NCI-H2107 (cell line): ENCODE measurements around the gene ITPR2.
"Not testable (repeated sequence)": the region's sequence is repeated elsewhere in the genome, so short reads cannot be mapped to it uniquely, and the experiment has no call there.

Experiments used
- DNase-seq: peaks from one replicate; lab custom pipeline; 2025; lab: John Stamatoyannopoulos, UW

ITPR2 gene

DNA sequence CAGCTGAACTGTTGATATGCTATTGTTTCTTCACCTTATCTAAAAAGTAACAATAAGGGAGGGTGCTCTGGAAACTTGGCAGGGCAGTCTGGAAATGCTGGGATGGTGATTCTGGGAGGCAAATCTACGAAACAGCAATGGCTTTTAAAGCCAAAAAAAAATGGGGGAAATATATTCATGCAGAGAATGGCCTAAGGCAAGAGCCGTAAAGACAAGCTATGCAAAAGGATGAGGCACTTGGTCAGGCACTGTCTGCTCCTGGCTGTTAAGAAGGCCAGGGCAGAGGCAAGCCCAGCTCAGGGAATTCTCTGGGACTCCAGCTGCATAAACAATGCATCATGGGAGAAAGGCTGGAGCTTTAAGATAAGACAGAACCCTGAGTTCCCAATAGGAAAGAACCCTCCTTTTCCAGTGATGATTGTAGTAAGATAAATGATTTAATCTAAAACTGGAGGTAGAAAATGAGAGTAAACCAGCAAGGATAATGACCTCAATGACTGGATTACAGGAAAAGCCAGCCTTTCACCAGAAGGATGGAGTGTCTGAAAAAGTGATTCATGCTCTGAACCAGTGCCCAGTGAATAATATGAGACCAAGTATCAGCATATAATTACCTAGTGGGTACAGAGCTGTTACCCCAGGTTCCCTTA is 46.0 kb downstream of the ITPR2 start:
- DNase-seq = no peak

DNA sequence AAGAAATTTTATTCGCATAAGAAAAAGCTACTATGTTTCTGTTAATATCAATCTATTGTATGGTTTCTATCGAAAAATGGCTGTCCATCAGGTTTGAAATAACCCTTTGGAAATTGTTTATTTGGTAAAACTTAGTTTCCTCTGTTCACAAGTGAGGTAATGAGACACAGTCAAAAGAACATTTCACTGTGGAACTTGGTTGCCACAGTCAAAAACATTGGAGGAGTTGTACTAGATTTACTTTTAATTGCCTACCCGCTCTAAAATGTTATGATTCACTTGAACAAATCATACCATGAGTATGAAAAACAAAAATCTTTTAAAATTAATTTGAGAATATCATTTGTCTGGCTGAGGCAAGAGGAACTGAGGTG is 46.5 kb downstream of the ITPR2 start:
- DNase-seq = no peak

DNA sequence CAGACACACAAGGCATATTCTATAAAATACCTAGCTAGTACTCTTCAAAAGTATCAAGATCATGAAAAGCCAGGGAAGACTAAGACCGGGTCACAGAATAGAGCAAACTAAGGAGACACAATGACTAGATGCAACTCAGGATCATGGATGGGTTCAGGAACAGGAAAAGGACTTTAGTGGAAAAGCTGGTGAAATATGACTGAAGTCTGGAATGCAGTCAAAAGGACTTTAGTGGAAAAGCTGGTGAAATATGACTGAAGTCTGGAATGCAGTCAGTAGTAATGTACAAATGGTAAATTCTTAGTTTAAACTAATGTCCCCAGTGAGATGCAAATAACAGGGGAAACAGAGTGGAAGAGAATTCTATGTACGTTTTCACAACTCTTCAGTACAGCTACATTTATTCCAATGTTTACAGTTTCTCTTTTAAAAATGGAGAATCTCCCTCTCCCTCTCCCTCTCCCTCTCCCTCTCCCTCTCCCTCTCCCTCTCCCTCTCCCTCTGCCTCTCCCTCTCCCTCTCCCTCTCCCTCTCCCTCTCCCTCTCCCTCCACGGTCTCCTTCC is 49.1 kb downstream of the ITPR2 start:
- not testable (repeated sequence) for DNase-seq

DNA sequence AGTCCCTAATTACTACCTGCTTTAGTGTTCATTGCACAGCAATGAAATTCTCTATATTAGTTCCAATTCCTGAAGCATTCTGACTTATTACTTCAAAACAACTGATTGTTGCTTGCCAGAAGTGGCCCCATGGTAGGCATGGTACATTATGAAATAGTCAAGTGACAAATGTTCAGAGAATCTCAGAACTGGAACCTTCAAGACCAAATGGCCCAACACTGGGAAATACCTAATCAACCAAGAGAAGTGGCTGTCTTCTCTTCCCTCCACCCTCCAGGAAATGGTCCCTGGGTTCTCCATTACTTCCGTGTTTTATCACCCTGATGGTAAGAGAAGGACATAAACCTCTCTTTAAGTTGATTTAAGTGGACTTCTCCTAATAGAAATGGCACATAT is 49.9 kb downstream of the ITPR2 start:
- DNase-seq = no peak

DNA sequence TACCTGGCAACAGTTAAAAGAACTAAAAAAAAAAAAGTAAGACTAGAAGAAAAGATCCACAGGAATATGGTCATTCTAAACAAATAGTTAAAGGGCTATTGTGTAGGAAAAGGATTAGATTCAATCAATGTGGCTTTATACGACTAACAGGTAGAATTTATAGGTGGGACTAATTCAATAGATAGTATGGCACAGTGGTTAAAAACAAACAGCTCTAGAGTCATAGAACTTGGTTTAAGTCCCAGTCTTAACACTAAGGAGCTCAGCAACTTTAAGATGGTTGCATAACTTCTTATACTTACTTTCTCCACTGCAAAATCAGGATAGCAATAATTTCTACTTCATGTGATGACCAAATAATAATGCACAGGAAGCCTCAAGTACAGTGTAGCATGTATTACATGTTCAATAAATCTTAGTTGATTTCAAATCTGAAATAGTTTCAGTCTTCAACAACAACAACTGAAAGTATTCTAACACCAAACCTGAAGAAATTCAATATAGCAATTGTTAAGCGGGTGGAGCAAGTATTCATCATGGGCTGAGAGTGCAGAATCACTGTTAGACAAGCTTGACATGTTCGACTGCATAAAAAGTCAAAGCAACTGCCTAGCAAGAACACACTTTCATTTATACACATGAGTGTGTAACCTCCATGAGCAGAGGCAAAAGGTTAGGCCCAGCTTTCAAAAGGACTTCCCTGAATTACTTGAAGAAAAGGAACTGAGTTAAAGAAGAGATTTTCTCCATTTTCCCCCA is 50.4 kb downstream of the ITPR2 start:
- no peak for DNase-seq

DNA sequence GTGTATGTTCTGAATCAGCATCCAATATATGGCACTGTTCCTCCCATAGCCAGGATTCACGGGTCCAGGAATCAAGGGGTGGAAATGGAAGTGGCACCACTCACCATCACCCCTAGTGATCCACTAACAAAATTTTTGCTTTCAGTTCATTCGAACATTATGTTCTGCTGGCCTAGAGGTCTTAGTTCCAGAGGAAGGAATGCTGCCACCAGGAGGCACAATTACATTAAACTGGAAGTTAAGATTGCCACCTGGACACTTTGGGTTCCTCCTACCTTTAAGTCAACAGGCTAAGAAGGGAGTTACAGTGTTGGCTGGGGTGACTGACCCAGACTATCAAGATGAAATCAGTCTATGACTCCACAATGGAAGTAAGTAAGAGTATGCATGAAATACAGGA is 52.3 kb downstream of the ITPR2 start:
- not testable (repeated sequence) for DNase-seq

DNA sequence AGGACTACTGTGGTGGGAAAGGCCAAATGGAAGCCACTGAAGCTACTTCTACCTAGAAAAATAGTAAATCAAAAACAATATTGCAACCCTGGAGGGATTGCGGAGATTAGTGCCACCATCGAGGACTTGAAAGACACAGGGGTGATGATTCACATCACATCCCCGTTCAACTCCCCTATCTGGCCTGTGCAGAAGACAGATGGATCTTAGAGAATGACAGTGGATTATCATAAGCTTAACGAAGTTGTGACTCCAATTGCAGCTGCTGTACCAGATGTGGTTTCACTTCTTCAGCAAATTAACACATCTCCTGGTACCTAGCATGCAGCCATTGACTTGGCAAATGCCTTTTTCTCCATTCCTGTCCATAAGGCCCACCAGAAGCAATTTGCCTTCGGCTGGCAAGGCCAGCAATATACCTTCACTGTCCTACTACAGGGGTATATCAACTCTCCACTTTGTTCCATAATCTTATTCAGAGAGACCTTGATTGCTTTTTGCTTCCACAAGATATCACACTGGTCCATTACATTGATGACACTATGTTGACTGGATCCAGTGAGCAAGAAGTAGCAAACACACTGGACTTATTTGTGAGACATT is 54.7 kb downstream of the ITPR2 start:
- DNase-seq = not testable (repeated sequence)

DNA sequence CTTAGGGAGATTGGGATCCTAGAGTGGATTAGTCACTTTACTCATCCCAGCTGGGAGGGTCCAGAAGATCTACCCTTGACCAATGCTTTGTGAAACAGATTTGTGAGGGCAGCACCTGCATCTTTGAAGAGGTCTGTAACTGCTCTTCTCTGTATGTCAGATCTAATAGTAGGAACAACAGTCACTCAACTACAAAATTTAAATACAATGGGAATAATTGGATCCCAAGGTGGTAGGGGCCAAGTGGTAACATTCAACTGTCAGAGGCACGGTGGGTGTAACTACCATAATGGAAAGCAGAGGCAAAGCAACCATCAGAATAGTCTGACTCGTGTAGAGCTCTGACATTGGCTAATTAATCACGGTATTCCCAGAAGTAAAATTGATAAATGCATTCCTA is 55.8 kb downstream of the ITPR2 start:
- no peak for DNase-seq

DNA sequence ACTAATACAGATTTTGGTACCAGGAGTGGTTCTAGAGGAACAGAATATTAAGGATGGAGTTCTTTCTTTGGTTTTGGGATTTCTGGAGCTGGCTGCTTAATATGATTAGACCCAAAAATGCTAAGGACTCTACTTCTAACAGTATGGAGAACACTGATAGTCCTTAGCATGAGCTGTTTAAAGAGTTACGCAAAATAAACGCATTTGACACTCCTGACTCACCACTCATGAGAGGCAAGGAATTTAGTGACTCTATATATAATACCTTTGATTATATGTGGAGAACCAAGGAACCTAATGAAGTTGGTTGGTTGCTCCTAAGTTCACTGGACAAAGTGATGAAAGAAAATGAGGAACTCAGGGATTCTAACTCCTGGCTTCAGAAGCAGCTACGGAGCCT is 57.0 kb downstream of the ITPR2 start:
- not testable (repeated sequence) for DNase-seq

DNA sequence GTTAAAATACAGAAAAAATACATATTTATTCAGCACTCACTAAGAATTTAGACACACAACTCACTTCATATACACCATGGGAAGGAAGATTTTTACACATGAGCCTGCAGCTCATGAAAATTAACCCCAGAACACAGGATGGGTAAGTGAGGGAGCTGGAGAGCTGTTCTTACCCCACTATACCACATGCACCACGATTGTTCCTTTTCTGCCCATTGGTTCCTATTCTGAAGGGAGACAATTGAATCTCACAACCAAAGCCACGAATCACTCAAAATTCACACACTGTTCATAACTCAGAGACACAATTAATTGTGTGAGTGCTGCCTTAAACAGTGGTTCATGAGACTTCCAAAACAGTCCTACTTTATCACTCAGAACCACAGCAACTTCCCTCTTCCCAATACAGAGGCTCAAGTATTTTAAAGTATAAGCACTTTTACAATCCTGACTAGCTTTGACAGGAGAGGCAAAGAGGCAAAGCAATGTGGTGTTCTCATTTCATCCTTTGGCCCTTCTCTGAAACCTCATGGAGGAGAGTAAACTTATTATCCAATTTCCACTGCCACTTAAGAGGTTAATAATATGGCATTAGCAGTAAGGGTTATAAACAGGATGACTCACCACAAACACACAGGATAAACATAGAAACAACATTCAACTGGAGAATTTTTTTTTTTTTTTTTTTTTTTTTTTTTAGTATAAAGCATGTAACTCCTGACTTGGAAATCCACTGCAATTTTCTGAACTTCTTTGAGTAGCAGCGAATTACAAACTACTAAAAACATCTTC is 59.5 kb downstream of the ITPR2 start:
- no peak for DNase-seq

DNA sequence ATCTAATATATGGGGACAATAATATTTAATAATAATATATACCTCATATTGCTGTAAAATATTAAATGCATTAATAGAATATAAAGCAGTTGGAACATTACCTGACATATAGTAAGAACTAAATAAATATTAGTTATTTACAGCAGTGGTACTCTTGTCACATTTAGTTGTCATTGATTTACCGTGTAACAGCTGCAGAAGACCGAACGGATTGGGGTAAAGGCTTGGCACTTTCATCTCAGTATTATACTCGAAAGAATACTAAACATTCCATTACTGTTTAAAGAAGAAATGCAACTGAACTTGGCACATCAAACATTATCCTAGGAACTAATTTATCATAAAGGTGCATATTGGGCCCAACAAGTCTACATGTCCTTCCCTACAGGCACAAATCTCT is 61.1 kb downstream of the ITPR2 start:
- no peak for DNase-seq

DNA sequence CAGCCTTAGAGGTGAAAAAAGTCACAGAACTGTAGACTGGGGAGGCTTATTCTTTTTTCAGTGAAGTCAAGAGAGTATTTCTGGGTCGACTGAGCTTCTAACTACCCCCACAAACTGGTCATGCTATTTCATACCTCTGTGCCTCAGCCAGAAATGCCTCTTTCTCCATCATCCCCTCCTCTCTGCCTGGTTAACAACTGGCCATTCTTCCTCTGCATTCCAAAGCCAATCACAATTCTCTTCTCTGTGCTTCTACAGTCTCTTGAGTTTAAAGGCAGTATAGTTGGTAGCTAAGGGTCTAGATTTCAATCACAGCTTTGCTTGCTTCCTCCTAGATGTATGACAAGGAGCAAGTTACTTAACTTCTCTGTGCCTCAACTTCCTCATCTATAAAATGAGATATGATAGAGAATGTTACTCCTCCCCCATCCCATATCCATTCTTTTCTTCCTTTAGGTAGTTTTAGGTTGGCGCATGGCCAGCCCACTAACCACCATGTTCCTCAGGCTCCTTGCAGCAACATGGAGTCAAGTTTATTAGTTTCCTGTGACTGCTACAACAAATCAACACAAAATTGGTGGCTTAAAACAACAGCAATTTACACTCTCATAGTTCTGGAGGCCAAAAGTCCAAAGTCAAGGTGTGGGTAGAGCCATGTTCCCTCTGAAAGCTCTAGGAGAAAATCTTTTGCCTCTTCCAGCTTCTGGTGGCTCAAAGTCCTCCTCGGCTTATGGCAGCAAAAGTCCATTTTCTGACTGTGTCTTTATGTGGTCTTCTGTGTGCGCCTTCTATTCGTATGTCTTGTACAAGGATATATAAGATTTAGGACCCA is 62.5 kb downstream of the ITPR2 start:
- DNase-seq = no peak

DNA sequence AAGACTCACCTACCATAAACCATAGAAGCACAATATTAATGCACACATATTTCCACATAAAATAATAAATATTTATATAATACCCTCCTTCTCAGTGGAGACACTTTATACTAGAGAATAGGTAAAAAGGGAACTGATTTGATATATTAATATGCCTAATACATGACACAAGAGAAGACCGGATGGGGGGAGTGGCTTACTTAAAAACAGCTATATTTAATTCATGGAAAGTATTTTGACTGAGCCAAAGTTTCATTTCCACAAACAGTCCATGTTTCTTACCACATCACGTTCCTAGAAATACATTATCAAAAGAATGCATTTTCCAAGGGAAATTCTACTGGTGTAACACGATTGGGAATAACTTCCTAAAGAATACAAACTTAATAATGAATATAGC is 63.4 kb downstream of the ITPR2 start:
- no peak for DNase-seq

DNA sequence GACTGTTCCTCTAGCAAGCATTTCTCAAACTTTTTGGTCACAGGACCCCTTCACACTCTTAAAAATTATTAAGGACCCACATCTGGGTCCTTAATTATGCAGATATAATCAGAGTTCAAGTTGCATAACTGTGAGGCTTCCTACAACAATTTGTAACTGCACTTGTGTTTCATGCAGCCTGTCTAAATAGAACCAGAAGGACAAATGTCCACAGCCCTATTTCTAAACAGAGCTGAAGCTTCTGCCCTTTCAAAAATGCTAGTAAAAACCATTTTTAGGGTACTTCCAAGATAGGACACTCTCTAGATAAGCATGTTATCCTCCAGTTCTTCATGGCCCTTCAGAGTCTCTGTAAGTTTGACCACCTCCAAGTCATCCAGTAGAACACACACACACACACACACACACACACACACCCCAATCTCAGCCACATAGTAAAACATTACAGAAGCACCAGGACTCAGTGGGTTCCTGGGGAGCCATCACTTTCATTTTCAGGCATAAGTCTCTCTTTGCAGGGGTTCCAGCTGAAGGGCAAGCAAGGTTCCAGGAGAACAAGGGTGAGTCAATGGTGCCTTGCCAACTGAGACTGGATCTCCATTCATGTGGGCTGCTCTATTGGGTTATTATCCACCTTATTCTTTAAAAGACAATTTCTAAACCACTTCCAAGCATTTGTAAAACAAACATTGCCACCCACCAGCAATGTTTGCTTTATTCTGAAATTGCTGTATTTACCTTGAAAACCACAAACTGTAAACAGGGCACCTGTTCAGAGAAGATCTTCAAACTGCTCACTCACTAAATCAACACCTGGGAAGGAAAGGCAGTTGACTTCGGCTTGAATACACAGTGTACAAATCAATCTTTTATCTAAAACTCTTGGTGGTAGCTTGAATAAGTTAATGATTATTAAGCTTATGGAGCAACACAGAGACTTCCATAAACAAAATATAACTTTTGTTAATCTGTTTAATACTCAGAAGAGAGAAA is 64.1 kb downstream of the ITPR2 start:
- no peak for DNase-seq

DNA sequence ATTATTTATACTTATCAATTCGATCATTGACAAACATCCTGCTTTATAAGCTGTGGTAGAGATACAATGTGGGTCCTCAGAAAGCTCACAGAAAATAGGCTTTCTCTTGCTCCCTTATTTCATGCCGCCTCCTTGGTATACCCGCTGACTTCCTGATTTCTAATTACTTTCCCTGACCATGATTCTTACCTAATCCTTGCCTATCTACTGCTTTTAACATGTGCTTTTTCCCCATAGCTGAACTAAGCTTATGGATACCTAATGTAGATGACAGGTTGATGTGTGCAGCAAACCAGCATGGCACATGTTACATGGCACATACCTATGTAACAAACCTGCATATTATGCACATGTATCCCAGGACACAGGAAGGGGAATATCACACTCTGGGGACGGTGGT is 65.1 kb downstream of the ITPR2 start:
- DNase-seq = no peak

DNA sequence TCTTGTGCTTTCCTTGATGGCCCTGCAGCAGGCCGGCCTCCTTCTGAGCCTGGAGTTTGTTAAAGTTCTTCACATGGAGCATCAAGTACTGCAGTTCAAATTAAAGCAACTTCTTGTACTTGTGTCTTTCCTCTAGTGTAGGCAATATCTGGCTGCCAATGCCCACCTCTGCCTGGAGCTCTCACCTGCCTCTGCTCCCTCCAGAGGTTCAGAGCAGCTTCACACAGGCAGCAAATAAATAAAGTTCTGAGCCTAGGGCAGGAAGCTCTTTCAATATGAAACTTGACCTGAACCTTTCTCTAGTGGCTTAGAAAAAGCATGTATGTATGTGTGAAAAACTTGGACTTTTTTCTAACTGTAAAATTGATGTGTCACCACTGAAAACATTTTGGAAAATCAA is 65.9 kb downstream of the ITPR2 start:
- no peak for DNase-seq

DNA sequence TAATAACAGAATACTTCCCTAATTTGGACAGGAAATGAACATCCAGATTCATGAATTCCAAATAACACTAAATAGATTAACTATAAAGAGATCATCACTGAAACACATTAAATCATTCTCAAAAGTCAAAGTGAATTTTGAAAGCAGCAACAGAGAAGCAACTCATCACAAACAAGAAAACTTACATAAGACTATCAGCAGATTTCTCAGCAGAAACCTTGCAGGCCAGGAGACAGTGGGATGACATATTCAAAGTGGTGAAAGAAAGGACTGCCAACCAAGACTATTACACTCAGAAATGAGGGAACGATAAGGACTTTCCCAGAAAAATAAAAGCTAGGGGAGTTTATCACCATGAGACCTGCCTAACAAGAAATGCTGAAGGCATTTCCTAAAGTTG is 70.8 kb downstream of the ITPR2 start:
- DNase-seq = no peak

DNA sequence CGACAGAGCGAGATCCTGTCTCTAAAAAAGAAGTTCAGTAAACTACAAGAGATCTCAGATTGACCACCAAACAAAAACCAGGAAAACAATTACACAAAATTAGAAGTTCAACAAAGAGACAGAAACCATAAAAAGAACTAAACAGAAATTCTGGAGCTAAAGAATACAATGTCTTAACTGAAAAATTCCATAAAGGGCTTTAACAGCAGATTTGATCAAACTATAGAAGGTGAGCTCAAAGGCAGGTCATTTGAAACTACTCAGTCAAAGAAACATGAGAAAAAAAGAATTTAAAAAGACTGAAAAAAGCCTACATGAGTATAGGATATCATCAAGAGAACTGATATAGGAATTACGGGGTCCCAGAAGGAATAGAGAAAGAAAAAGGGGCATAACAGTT is 71.2 kb downstream of the ITPR2 start:
- no peak for DNase-seq

DNA sequence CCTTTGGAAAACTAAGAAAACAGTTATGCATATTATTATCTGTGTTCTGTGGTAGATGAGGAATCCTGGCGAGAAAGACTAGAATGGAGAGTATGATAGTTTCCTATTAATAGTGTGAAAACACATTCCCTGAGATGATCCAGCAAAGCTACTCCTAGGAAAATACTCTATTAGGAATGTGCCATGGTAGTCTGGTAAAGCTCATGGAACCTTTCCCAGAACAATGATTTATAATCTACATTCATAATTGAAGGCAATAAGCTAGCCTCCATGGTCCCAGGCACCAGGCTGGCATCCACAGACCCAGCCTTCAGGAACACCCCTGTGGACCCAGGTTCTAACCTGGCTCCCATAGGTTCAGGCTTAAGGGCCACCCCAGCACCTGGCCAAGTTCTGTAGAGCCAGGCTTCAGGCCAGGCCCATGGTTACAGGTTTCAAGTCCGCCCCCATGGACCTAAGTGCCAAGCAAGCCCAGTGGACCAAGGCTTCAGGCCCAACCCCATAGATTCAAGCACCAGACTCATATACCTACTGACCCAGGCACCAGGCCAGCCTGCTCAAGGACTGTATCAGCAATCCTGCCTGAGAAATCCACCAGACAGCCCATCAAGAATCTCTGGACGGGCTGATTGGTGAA is 72.2 kb downstream of the ITPR2 start:
- DNase-seq = no peak

DNA sequence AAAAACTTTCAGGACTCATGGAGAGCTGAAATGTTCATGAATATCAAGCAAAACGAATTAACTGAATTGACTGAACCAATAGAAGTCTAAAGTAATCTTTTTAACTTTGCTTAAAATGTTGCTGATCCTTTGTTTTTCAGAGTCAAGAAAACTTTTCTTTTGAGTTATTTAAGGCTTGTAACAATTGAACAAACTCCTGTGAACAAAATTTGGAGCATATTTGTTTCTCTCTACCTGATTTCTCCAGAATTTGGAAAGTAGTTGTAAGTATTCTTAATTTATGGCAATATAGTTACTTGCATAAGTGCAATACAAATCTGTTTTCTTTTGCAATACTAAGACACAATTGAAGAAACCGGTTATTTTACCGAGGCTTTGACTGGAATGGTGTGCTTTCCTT is 77.6 kb downstream of the ITPR2 start:
- not testable (repeated sequence) for DNase-seq
